Measurements from ENCODE around the gene CHMP2A.

Gene CHMP2A

GRCh38 chr19:58536852-58537798, 17.8 kb downstream of the CHMP2A start:
- DNase-seq = no peak

- no peak for DNase-seq
Measured at GRCh38 chr19:58535857-58536256, 19.0 kb downstream of the CHMP2A start.

GRCh38 chr19:58531034-58531840, 23.7 kb downstream of the CHMP2A start:
- no peak for DNase-seq

GRCh38 chr19:58529405-58529804, 25.5 kb downstream of the CHMP2A start:
- DNase-seq = no peak

- no peak for DNase-seq
Measured at GRCh38 chr19:58522709-58523108, 32.2 kb downstream of the CHMP2A start.

GRCh38 chr19:58521651-58522050, 33.3 kb downstream of the CHMP2A start:
- no peak for DNase-seq

- DNase-seq = no peak
Measured at GRCh38 chr19:58520257-58520599, 34.7 kb downstream of the CHMP2A start.

- DNase-seq = peak; percentile 77
Measured at GRCh38 chr19:58519355-58520256, 35.3 kb downstream of the CHMP2A start, which contains the start of gene ZBTB45. Gene ZBTB45, minus strand, starts transcription at chr19:58519810. Its CDS starts 2,137 bp downstream, at chr19:58517673.

GRCh38 chr19:58519087-58519354, 35.9 kb downstream of the CHMP2A start:
- DNase-seq = peak; percentile 84

- DNase-seq = no peak
Measured at GRCh38 chr19:58518256-58519086, 36.4 kb downstream of the CHMP2A start.

- DNase-seq = no peak
Measured at GRCh38 chr19:58516964-58517833, 37.7 kb downstream of the CHMP2A start.

- no peak for DNase-seq
Measured at GRCh38 chr19:58516246-58516836, 38.6 kb downstream of the CHMP2A start.

GRCh38 chr19:58515259-58515658, 39.6 kb downstream of the CHMP2A start:
- DNase-seq = no peak

- DNase-seq = no peak
Measured at GRCh38 chr19:58514564-58515022, 40.3 kb downstream of the CHMP2A start.

- DNase-seq = peak; percentile 59
Measured at GRCh38 chr19:58513694-58514563, 41.0 kb downstream of the CHMP2A start.

- DNase-seq = no peak
Measured at GRCh38 chr19:58513213-58513693, 41.7 kb downstream of the CHMP2A start.

- no peak for DNase-seq
Measured at GRCh38 chr19:58511353-58512208, 43.3 kb downstream of the CHMP2A start, which contains the start of gene SLC27A5. Gene SLC27A5, minus strand, starts transcription at chr19:58511992. Its CDS starts 37 bp downstream, at chr19:58511955.

Data from 8988T (cell line).